DND-41 (cell line): ENCODE results near the gene MC2R.

Source experiments
- ATAC-seq: fragments of 200-7000 bp; cut with Tn5 transposase; 3 replicates; pipeline ENCODE4 v1.9.1; 2021; ENCODE audit warnings: low read depth; ENCODE audit not compliant: insufficient read depth
- DNase-seq: peaks from one replicate; pipeline ENCODE4 v3.0.0-alpha.2; 2020
- H2AFZ ChIP-seq: 2 replicates; pipeline ENCODE4 v1.6.0; 2012; ENCODE audit warnings: low read depth, low read length
- H3K27ac ChIP-seq: 2 replicates; pipeline ENCODE4 v1.5.1; 2012; ENCODE audit warnings: low read length, inconsistent platforms
- H3K27me3 ChIP-seq: fragments of 200-600 bp; sonication (generic); 2 replicates; pipeline ENCODE4 v1.6.0; 2012; ENCODE audit warnings: low read length, mild to moderate bottlenecking, inconsistent platforms; ENCODE audit not compliant: insufficient read depth, poor library complexity
- H3K36me3 ChIP-seq: 2 replicates; pipeline ENCODE4 v1.5.1; 2012; ENCODE audit warnings: low read length, inconsistent platforms; ENCODE audit not compliant: insufficient read depth
- H3K4me1 ChIP-seq: 2 replicates; pipeline ENCODE4 v1.5.1; 2012; ENCODE audit warnings: mild to moderate bottlenecking, low read length; ENCODE audit not compliant: insufficient read depth
- H3K4me2 ChIP-seq: 2 replicates; pipeline ENCODE4 v1.6.0; 2012; ENCODE audit warnings: mild to moderate bottlenecking, moderate library complexity, low read length, inconsistent platforms; ENCODE audit not compliant: insufficient read depth
- H3K4me3 ChIP-seq, 2 experiments: fragments of 200-600 bp in 1 of 2; shearing (Covaris generic) in 1 of 2; 2 replicates each; pipeline ENCODE4 v1.5.1; 2012 to 2016; ENCODE audit warnings: inconsistent platforms in 2 of 2, low read length in 2 of 2, mild to moderate bottlenecking in 2 of 2, low read depth in 1 of 2, moderate library complexity in 1 of 2
- H3K79me2 ChIP-seq: 2 replicates; pipeline ENCODE4 v1.6.0; 2012; ENCODE audit warnings: low read length, inconsistent platforms; ENCODE audit not compliant: insufficient read depth
- H3K9ac ChIP-seq: 2 replicates; pipeline ENCODE4 v1.6.0; 2012; ENCODE audit warnings: low read depth, mild to moderate bottlenecking, inconsistent platforms, low read length, moderate library complexity
- H3K9me3 ChIP-seq: 2 replicates; pipeline ENCODE4 v1.5.1; 2012; ENCODE audit warnings: low read length, moderate library complexity, mild to moderate bottlenecking, inconsistent platforms; ENCODE audit not compliant: insufficient read depth, severe bottlenecking
- H4K20me1 ChIP-seq: 2 replicates; pipeline ENCODE4 v1.6.0; 2012; ENCODE audit warnings: low read length; ENCODE audit not compliant: insufficient read depth
- CTCF ChIP-seq: IDR thresholded peaks from 2 replicates; pipeline ENCODE4 v1.5.1; 2012; ENCODE audit warnings: borderline replicate concordance, low read length, moderate library complexity, mild to moderate bottlenecking; ENCODE audit not compliant: poor library complexity, severe bottlenecking; ENCODE audit errors: extremely low read depth
- EZH2 ChIP-seq: IDR thresholded peaks from 3 replicates; pipeline ENCODE4 v1.6.1; 2012; ENCODE audit warnings: borderline replicate concordance, low read depth, mild to moderate bottlenecking, moderate library complexity, low read length, inconsistent platforms; ENCODE audit not compliant: severe bottlenecking

The MC2R gene

DNA sequence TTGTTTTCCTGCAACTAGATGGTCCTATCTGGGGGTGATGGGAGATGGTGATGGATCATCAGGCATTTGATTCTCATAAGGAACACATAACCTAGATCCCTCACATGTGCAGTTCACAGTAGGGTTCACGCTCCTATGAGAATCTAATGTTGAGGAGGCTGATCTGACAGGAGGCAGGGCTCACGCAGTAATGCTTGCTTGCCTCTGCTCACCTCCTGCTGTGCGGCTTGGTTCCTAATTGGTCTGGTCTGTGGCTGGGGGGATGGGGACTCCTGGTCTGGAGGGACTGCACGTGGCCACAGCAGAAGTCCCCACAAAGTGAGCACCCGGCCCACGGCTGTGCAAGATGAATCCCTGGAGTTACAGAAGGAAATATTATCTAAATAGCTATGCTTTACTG, 80.1 kb downstream of the MC2R start:
- no peaks in the 10 kb centered on the region for H4K20me1 ChIP-seq

GRCh38 chr18:13834496-13835015, 80.8 kb downstream of the MC2R start:
- no peaks in the 10 kb centered on the region for H3K79me2 ChIP-seq

More for the DNA sequence above, 80.1 kb downstream of the MC2R start:
- Histone ChIP-seq H3K79me2 (no peaks in the 10 kb centered on the region), H3K4me2 (no peak overlapping the region), H3K4me3 (no peak overlapping the region), H3K9me3 (no peaks in the 10 kb centered on the region), H3K27ac (peak overlapping the region; percentile 10; the same call in 1 of the 2 replicates), H3K4me1 (peaks cover 36% of the 10 kb centered on the region), H2AFZ (no peak overlapping the region), H3K9ac (no peak overlapping the region), H3K27me3 (no peaks in the 10 kb centered on the region), H3K36me3 (no peaks in the 10 kb centered on the region)
- DNase-seq (peak; percentile 70), ATAC-seq (peak; percentile 55)
- no peak for TF ChIP-seq CTCF
- no peak for TF ChIP-seq EZH2

More at GRCh38 chr18:13834496-13835015, 80.8 kb downstream of the MC2R start:
- H3K27ac ChIP-seq, result peak overlapping the region; percentile 49; the same call in 1 of the 2 replicates
- H3K27me3 ChIP-seq, result no peaks in the 10 kb centered on the region
- H3K4me1 ChIP-seq, result peaks cover 36% of the 10 kb centered on the region
- no peak for TF ChIP-seq CTCF
- no peak for TF ChIP-seq EZH2
- no peak overlapping the region for H3K4me2 ChIP-seq
- no peaks in the 10 kb centered on the region for H3K36me3 ChIP-seq
- H4K20me1 ChIP-seq, result no peaks in the 10 kb centered on the region
- peak; percentile 81 for ATAC-seq
- no peak overlapping the region for H2AFZ ChIP-seq
- H3K9me3 ChIP-seq, result no peaks in the 10 kb centered on the region
- no peak overlapping the region for H3K9ac ChIP-seq
- peak; percentile 67 for DNase-seq
- no peak overlapping the region for H3K4me3 ChIP-seq
